ENCODE data around the gene ANKRD10.

The ANKRD10 gene

DNA sequence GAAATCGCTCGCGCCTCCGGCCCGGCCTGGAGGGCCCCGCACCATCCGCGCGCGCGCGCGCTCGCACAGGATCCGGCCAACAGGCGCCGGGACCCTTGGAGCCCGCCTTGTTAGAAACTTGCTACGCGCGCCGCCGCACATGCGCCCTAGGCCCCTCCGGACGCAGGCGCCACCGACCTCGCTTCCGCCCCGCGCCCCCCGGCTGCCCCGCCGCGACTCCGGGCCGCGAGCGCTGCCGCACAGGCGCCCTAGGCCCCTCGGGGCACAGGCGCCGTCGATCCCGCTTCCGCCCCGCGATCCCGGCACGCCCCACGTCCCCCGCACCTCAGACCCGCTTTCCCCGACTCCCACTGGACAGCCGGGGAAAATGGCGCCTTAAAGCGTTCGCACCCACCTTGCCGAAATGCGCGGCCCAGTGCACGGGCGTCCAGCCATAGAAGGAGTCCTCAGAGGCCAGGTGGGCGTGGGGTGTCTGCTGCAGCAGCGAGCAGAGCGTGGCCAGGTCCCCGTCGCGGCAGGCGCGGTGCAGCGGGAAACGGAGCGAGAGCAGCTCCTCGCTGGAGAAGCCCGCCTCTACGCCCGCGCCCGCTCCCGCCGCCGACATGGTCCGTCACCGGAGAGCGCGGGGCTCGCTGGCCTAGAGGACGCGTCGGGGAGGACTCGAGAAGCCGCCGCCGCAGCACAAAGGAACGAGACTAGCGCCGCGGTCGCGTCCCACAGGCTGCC is 375 bp downstream of the ANKRD10 start:
- DNase-seq = peak; percentile 62

DNA sequence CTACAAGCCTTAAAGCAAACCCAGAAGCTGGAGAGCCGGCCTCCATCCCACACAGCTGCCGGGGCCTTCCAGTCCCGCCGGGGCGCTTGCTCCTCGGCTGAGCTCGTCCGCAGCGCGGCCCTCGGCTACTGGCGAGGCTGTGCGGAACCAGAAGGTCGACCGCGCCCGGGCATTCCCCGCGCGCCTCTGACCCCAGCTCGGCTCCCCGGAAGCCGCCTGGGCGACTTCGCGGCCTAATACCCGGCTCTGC is 863 bp downstream of the ANKRD10 start:
- no peak for DNase-seq

DNA sequence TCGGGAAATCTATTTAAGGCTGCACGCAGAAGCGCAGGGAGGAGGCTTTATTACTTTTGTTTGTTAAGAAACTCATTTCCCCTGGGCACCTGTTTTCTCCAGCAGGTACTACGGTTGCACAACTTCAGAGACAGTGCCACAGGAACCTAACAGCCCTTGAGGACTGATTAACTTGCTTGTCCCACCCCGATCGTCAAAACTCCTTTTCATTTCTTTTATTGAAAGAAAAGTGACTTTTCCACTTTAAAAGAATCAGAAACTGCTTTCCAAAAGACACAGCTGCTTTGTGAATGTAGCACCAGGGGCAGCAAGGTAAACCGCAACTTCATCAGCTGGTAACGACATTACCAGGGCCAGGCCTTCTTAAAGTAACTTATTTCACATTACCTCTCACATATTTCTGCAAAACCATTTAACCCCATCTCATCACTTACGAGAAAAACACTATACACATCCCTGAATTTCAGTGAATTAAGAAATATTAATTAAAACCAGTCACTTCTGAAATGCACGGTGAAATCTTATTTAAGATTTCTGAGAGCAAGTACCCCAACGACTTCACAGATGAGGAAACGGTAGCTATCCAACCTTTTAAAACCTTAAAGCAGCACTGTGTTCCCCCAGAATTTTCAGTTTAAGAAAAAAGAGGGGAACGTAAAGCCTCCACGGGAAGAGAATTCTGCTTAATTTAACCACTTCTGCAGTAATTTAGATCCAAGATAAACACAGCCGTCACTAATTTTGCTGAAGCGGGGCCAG is 1.4 kb downstream of the ANKRD10 start:
- DNase-seq = no peak

DNA sequence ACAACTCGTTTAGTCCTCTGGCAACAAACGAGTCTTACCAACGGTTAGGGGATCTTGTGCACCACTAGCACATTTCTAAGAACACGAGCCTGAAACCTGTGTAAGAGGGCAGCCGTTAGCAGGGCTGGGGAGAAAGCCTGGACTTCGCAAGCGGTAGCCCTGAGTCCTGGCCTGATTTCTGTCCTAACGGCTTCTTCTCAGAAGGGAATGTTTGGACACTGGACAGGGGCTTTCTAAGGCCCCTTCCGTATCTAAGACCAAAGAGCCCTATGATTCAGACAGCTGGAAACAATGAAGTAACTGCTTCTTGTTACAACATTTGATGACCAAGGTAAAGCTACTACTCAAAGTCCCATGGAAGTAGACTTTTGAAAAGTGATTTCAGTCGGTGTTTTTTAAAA is 2.2 kb downstream of the ANKRD10 start:
- no peak for DNase-seq

DNA sequence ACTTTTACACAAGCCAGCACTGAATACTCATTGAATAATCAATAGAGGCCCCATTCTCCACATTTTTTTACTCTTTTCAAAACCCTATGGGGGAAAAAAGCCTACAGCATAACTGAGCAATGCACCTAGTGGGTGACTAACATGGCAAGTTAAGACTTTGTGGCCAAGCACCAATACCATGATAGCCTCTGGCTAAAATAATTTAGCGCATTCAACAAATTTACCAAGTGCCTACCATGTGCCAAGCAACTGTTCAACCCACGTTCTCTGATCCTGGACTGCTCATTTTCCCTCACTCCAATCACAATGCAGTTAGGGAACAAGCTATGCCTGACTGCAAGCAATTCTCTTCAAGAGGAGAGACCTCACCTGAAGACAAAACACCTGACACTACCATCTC is 3.0 kb downstream of the ANKRD10 start:
- DNase-seq = no peak

DNA sequence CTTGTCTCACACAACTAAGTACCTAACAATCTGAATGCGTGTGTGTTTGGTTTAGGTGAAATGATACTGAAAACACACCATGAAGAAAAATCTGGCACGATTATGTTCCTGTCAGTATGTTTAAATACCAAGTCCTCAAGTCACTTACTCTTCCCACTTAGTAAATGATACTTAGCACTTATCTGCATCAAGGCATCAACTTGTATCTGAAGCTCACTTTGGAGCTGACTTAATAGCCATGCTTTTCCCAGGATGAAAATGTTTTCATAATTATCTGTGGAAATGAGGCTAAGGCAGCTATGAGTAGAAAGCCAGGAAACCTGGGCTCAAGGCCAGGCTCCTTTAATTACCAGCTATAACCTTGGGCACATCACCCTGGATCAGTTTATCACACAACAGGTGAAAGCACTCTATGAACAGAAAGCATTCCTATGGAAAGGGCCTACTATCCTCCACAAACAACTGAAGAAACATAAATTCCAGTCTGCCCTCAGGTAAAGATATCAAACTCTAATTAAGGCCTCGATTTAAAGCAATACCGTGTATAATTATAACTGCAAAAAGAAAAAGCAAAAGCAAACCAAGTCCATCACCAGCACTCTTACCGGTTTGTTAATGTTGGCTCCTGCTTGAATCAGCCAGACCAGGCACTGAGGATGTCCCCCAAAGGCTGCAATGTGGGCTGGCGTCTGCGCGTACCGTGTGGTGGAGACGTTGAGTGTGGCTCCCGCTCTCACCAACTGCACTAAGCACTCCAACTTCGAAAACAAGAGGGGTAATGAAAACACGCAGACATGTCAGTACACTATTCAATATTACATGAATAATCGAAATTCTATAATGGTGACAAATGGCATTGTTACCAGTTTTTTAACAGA is 4.6 kb downstream of the ANKRD10 start:
- DNase-seq = no peak

DNA sequence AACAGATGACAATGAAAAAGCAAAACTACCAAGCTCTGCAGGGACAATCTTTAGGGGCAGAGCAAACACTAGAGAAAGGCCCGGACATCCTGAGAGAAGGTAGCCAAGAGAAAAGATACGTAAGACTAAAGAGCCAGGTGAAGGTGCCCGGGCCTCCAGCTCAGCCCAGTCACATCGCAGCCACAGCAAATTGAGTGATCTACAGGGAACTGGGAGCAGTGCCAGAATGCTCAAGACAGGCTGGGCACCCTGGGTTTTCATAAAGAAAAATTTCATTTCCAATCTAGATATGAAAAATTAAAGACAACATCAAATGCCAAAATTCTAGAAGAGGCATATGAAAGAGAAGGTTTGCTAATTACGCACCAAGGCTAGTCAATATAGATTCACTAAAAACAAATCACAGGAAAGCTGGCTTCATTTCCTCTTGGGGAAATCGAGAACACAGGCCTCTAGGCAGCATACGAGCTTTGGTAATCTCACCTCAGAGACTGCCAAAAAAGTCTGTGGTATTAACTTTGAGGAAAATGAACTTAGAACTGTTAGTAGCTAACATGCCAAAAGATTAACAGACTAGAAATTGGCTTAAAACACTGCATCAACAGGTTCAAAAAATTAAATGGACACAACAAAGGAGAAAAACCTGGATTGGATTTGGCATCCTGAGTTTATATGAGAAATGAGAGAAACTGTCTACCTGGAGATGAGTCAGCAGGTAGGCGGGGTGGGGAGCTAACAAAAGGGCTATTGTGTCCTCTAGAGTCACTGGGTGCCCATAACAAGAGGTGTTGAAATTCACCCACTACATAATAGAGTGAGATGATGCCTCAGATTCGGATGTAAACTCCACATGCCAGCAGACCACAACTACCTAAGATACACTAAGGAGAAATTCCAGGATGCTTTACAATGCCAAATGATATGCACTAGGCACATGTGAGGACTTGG is 6.6 kb downstream of the ANKRD10 start:
- DNase-seq = no peak

DNA sequence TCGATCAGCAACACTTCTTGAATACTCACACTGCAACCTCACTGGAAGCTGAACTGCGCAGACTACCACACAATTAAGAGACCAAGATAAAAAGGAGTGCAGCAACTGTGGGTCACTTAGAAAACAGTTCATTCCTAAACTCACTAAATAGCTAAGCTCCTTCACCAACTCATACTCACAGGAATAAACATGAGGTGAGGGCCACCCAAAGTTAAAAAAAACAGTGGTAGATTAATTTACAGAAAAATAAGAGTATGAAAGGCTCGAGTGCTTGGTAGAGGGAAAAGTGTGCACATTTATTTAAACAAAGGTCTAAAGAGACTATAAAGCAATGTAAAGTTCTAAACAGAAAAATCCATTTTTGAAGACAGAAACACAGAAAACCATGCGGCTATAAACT is 7.6 kb downstream of the ANKRD10 start:
- DNase-seq = no peak

DNA sequence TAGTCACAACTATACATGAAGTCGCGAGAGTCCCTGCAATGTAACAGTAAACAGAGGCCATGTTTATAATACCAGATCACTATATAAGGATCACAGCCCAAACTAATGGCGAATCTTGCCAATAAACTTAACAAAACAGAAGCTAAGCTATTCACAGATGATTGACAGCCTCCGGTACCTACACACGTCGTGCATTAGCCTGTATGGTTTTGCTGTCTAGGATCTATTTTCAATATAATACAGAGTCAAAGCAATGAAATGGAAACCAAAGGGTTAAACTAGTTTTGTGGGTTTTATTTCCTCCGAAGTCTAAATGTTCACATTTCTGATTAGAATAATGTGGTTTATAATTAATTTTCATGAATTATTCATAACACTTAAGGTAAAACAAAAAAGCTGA is 10.1 kb downstream of the ANKRD10 start:
- DNase-seq = no peak

DNA sequence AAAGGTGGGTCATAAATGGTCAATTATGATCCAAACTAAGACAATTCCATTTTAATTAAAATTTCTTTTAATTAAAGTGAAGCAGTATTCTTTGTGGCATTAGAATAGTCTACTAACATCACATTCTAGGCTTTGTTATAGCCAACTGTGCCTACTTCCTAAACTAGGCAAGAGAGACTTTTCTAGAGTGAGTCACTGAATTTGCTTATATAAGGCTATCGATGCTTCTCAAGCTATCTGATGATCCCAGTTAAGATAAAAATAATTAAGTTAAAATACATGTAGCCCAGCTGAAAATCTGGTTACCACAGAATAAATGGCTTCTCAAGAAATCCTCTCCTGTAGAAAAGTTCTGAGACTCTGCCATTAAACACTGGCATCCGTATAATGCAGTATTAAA is 12.5 kb downstream of the ANKRD10 start:
- no peak for DNase-seq

DNA sequence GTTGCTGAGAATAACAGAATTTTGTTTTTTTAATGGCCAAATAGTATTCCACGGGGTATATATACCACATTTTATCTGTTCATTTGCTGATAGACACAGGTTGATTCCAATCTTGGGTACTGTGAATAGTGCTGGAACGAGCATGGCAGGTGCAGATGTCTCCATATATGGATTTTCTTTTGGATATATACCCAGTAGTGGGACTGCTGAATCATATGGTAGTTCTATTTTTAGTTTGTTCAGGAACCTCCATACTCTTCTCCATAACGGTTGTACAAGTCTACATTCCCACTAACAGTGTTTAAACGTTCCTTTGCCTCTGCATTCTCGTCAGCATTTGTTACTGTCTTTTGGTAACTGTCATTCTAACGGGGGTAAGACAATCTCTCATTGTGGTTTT is 17.3 kb downstream of the ANKRD10 start:
- no peak for DNase-seq

DNA sequence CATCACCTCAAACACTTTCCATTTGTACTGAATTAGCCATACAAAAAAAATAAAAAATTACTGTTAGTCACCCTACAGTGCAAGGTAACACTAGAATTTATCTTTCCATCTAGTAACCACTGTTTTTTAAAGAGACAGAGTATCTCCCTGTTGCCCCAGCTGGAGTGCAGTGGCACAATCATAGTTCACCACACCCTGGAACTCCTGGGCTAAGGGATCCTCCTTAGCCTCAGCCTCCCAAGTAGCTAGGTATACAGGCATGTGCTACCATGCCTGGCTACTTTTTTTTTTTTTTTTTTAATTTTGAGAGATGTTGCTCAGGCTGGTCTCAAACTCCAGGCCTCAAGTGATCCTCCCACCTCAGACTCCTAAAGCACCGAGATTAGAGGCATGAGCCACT is 17.9 kb downstream of the ANKRD10 start:
- no peak for DNase-seq

DNA sequence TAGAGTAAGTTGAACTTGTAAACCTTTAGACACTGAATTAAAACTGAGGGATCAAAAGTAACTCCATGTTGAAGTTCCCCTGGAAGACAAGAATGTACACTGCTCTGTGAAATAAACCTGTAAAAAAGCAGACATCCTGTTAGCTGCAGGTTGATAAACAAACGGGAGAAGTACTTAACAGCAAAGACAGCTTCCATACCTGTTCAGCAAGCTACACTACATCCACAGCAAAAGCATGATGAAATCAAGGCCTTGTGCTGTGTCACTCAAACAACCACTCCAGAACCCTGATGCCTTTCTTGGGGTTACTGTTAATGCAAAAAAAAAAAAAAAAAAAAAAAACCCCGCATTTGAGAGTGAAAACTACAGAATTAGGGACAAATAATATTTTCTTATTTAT is 20.8 kb downstream of the ANKRD10 start:
- no peak for DNase-seq

DNA sequence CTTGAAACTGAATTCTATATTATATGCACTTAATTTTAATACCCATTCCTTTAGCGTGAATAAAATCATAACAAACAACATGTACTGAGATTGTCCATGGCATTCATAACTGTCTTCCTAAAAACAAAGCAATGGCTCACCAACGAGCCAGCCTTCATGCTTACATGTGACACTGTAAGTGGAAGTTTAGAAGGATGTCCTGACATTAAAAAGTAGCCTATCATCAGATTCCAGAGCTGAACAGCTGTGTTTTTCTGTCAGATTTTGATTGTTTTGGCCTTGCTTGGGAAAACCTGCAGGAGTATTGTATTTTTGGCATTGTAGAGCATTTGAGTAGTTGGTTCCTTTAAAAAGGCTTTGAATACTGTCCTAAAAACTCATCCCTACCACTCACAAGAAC is 21.3 kb downstream of the ANKRD10 start:
- no peak for DNase-seq

DNA sequence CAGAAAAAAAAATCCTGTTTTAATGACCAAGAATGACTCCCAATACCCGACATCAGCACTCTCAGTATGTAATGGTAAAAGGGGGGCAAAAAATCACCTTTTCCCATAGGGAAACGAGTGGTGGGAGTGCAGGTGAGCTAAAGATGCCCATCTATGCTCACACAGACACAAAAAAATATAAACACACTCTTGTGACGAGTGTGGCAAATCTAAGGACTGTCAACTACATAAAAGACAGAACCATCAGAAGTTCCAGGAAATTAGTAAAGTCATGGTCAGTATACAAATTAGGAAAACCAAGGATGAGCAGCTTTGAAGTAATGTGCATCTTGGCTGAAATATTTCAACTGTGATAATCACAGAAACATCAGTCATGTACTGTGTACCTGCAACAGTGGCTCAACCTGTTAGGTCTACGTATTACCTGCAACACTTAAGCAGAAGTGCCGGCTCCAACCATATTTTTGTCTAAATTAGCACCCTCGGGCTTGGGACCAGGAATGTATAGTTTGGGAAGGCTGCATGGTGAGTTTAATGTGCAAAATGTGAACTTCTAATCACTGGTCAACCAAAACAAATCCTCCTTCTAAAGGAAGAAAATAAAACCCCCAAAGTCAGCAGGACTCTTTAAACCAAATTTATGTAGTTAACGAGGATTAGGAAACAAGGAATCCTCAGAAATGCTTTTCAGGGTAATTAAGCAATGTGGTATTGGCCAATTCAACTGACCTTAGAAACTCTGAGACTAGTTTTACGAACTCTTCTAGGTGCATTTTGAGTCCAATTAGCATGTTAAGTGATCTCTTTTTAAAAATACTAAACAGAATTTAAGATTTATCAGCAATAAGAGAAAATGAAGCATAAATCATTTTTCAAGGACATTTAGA is 24.3 kb downstream of the ANKRD10 start:
- DNase-seq = no peak

DNA sequence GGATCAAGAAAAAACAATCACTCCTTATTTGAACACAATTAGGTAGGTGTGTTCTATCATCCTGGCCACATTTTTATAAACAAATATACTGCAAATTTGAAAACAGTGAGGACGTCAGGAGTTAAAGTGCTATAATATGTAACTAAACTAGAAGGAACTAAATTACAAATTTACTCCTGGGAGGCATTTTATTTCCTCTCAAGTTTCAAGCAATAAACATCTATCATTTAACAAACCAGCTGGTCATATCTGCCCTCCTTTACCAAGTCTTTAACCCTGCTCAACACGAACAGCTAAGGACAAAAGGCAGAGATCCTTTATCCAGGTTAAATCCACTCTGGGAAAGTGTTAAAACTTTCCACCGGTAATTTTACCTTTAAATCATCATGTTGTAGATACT is 26.5 kb downstream of the ANKRD10 start:
- DNase-seq = no peak

DNA sequence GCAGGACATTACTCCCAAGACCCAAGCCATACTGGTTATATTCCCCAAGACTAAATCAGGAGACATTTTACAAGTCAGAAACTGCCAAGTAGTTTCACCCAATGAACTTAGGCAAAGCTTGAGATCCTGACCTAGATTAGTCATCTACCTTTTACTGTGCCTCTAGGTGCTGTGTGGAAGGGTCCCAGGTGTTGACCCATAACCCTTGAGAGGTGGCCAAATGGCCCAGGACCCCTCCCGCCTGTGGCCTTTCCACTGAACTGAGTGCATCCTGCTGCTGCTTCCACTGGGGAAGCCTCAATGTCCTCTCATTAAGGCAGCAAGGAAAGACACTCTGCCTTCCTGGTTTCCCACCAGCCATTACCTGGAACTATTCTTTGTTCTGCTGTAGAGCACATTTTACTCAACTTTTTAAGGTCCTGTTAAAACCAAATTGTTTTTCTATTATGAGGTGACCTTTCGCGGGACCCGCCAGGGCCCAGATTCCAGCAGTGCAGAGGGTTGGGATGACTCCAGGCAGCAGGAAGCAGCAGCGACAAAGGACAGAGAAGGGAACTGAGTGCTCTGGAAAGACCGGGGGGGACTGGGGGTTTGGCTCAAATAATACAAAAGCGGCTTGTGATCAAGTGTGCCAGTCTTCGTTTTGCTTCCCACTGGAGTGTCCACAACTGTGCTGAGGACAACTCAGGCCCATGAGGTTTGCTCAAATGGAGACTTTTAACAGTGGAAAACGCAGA is 27.1 kb downstream of the ANKRD10 start:
- no peak for DNase-seq

DNA sequence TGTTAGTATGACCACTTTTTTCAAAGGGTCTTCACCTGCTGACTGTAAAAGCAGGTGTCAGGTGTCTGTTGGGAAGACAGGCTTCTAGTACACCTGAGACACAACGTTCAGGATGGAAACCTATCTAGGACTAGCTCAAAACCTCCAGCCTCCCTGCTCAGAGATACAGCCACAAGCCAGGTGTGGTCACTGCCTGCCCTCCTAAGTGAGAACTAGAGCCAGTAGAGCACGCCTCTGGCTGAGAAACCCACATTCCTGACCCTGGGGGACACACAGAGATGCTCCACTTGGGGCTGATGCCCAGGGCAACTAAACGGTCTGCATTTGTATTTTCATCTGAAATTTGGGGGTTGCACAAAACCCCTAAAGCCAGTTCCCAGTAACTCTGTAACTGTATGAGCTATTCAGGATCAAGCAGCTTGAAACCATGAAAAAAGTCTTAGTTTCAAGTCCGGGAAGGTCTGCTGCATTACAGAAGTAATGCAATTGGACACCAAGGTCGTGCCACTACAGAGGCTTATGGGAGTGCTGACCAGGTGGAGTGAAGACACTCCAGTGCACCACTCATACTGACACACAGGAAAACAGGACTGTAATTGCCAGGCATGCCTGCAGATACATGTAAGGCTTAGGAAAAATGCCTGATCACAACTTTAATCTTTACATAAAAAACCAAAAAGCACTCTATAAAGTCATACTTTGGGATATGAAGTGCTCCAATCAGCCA is 27.8 kb downstream of the ANKRD10 start:
- DNase-seq = no peak

DNA sequence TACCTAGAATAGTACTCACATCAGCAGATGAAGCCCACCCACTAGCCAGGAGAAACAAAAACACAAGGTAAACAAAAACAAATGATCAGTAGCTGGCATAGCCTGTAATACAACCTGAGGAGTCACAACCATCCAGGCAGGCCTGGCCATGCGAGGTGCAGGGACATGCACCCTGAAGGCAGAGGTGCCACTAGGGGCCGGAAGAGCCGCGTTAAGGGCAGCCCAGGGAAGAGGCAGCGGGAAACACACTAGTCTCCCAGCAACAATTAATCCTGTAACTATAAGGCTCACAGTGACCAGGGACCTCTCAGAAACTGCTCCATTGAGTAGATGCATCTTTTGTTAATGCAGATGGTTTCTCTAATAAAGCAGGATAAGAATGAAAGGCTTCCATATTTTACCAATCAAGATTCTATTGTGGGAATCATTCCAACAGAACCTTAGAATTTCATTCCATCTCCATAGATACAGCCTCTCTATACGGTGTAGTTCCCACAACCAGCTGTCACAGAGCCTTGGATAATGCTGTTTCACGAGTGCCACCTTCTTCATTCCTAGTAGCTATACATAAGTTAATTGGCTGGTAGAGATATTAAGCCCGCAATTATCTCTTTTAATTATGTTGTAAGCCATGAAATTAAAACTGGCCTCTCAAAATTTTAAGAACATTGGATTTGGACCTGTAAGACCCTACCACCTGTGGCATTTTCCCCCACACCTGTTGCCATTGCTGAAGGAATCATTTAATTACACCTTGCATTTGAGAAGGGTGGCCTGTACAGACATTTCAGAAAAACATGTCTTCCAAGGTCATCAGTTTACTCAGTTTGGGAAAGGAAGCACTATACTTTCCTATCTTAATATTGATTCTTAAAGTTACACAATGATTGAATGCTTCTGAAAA is 28.7 kb downstream of the ANKRD10 start:
- DNase-seq = no peak

Data from activated effector memory CD4-positive, alpha-beta T cell treated with Interleukin-2 at 50 U/mL for 16 hours (primary cell).